HG03135 (cell line): Measurements from ENCODE around the gene PDZD7.

Experiments used
- ATAC-seq: cut with Tn5 transposase; IDR thresholded peaks from one replicate; pipeline ENCODE4 v1.9.1; 2021; ENCODE audit warnings: mild to moderate bottlenecking, moderate library complexity; ENCODE audit not compliant: unreplicated experiment

PDZD7 gene

DNA sequence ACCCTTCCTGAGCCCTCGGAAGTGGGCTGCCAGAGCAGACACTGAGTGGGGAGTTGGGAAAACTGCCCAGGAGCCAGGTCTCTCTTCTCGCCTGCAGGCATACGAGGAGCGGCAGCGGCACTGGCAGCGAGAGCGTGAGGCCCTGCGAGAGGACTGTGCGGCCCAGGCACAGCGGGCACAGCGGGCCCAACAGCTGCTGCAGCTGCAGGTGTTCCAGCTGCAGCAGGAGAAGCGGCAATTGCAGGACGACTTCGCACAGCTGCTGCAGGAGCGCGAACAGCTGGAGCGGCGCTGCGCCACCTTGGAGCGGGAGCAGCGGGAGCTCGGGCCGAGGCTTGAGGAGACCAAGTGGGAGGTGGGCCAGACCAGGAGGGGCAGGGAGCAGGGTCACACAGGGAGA, 25.6 kb downstream of the PDZD7 start:
- no peak for ATAC-seq

DNA sequence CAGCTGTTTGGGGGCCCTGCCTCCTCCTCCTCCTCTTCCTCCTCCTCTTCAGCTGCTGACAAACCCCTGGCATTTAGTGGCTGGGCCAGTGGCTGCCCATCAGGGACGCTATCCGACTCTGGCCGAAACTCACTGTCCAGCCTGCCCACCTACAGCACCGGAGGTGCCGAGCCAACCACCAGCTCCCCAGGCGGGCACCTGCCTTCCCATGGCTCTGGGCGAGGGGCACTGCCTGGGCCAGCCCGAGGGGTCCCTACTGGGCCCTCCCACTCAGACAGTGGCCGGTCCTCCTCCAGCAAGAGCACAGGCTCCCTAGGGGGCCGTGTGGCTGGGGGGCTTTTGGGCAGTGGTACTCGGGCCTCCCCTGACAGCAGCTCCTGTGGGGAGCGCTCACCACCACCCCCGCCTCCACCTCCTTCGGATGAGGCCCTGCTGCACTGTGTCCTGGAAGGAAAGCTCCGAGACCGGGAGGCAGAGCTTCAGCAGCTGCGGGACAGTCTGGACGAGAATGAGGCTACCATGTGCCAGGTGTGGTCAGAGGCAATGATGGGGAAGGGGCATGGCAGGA, 27.2 kb downstream of the PDZD7 start:
- no peak for ATAC-seq

DNA sequence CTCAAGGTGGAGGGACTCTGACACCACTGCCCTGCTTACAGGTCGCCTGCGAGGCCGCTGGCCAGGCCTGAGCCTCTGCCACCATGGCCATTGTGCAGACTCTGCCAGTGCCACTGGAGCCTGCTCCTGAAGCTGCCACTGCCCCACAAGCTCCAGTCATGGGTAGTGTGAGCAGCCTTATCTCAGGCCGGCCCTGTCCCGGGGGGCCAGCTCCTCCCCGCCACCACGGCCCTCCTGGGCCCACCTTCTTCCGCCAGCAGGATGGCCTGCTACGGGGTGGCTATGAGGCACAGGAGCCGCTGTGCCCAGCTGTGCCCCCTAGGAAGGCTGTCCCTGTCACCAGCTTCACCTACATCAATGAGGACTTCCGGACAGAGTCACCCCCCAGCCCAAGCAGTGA, 28.5 kb downstream of the PDZD7 start:
- no peak for ATAC-seq

DNA sequence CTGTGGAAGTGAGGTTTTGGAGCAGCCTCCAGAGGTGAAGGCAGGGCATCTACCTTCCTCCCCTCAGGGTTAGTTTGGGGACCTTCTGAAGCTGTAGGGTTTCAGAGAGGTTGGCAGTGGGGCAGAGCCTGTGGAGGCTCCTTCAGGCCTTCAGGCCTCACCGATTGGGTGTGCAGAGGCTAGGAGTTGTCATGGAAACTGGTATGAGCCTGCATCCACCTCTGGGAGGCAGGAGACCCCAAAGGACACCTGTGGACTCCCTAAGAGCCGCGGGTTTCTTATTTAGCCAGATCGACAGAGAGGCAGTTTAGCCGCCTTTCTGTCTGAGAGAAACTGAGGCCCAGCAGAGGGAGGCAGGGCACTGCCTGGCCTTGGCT, 29.3 kb downstream of the PDZD7 start:
- ATAC-seq: no peak

DNA sequence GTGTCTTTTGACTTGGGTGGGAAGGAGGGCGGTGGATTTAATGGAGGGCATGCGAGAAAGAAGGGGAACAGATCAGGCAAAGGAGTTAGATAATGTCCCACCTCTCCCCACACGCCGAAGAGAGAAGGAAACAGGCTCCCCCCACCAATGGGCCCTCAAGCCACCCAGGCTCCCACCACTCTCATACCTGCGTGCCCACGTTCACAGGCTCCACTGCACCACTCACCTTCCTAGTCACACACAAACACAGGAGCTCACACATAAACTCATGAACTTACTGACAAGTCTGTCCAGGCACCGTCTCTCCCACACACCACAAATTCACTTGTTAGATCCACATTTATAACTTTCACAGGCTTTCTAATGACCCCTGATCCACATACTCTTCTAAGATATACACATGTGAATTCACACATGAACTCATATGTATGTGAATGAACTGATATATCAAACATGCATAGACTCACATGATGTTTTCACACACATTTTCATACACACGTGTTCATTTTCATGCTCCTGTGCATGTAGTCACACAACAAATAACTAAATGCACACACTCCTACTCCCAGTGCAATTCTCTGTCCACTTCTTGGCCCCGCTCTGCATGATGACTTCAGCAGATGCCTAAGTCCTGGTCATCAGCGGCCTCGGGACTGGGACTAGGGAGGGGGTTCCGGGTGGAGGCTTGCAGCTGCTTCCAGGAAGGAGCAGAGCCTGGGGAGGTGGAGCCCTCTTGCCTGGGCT, 29.8 kb downstream of the PDZD7 start:
- no peak for ATAC-seq

DNA sequence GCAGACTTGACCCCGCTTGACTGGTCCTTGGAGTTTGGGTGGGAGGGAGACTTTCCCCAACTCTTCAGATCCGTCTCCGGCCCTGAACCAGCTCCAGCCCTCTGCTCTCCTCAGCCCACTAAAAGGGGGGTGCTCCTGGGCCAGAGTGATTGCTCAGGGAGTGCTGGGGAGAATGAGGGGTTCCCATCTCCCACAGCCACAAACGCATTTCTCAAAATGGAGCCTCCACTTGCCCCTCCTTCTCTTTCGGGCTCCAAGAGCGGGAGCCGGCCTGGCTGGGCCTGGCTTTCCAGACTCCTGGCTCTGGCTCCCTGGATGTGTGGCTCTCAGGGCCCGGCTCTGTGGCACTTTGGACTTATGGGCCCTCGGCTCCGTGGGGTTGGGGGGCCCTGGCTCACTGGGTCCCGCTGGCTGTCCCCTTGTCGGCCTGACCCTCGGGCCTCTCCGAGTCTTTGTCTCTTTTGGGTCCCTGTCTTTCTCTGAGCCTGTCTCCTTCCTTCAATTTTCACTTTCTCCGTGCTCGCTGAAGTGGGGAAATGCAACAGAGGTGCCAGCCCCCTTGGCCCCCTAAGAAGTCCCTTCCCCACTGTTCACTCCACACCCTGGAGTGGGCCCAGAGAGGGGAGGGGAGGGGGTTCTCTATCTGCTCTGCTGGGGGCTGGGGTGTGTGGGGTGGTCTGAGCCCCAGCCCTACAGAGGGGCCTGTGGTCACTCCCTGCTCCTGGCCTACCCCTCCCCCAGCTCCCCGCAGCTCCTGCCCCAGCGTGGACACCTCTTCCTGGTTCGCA, 30.6 kb downstream of the PDZD7 start:
- no peak for ATAC-seq

DNA sequence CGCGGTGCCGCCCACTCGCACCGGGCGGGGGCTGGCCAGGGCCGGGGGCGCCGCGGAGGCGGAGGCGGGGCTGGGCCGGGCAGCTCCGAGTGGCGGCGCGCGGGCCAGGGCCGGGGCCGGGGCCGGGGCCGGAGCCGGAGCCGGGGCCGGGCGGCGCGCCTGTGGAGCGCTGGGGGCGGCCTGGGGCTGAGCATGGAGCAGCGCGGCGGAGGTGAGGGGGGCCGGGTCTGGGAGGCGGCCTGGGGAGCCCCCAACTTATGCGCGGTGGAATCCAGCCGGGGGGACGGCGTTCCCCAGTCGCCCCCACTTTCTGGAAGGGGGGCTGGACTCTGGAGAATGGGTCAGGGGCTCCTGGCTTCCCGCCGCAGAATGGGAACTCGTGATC, 31.2 kb downstream of the PDZD7 start, which contains the start of gene LZTS2:
Gene LZTS2 (plus strand): TSS at position 67 of the 385 bp plus-strand sequence. CDS start 2,731 bp downstream, outside the sequence.
- ATAC-seq: no peak

DNA sequence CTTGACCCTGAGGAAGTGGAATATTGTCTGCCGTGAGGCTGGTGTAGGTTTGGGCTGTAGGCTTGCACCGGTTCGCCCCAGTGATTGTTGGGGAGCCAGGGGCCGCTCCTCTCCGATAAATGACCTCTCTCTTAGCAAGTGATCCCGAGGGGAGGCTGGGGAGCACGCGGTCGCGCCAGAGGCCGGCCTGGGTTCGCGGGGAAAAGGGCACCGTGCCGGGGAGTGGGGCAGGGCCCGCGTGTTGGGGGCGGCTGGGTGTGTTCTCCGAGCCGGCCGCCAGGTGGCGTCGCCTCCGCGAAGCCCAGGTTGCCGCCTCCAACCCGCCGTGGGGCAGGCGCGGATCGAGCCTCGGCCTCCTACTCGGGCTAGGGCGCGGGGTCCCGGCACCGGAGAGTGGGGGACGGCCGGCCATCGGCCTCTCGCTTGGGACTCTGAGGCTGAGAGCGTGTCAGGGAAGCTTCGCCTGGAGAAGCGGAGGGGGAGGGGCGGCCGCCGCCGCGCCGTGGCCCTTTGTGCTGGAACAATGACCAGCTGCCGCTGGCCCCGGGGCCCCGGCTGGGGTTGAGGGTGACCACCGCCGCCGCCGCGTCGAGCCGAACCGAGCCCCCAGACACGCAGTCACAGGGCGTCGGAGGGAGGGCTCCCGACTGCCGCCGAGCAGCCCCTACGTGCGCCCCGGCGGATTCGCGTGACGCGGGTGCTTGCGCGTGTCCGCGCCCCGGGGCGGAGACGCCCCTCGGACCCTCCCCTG, 31.8 kb downstream of the PDZD7 start:
- peak; percentile 47 for ATAC-seq

DNA sequence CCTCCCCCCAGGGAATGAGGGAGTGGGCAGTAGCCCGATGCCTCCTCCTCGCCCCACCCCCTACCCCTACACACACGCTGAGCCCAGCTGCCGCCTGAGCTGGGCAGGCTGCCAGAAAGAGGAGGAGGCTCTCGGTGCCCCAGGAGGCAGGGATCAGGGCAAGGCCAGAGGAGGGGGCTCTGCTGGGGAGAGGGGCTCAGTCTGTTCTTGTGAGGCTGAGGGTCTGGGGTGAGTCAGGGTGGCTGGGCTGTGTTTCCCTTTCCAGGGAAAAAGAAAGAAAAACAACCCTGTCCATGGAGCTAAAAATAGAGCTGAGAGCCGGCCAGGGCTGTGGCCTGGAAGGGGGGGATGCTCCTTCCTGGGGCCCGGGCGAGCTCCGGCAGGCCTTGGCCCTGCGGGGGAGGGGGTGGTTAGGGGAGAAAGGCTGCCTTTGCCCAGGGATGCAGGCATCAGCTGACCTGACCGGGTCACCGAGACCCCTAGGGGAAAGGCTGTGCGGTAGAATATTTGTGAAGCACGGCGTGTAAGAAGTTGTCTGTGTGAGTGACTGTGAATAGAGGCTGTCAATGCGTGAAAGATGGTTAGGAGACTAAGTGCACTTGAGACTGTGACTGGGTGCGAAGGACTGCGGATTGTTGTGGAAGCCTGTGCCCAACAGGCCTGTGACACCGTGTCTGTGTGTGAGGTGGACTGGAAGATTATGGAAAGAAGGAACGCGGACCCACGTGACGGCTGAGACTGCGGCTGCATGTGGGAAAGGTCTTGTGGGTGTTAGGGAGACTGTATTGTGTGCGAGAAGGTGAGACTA, 32.5 kb downstream of the PDZD7 start:
- ATAC-seq: no peak

DNA sequence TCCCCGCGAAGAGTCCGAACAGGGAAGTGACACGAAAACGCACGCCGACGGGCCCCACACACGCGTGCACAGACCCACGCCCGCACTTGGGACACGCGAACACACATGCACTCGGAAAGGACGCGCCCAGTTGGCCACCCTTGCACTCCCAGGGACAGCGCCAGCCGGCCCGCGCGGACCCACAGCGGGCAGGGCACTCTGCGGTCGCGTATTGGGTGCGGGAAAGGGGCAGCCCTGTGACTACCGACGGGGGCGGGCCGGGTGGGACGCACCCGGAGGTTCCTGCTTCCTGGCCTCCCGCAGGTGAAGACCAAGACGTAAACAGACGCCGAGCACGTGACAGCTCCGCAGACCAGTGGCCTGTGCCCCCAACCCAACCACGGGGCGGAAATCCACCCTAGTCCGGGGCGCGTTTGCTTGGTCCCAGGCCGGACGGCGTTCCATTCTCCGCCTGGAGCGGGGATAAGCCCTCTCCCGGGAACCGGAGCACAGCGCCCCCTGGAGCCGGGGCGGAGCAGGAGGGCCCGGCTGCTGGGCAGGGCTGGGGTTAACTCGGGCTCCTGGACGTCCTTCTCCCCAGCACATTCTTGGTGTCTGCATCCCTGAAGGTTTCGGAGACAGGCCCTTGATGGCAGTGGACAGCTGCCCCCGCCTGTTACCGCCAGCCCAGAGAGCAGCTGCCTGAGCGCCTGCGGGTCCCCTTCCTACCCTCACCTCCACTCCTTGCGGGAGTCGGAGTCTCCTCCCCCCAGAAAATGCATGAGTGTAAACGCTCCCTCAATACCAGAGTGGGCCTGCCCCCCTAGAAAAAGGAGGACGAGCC, 33.4 kb downstream of the PDZD7 start:
- peak; percentile 38 for ATAC-seq

DNA sequence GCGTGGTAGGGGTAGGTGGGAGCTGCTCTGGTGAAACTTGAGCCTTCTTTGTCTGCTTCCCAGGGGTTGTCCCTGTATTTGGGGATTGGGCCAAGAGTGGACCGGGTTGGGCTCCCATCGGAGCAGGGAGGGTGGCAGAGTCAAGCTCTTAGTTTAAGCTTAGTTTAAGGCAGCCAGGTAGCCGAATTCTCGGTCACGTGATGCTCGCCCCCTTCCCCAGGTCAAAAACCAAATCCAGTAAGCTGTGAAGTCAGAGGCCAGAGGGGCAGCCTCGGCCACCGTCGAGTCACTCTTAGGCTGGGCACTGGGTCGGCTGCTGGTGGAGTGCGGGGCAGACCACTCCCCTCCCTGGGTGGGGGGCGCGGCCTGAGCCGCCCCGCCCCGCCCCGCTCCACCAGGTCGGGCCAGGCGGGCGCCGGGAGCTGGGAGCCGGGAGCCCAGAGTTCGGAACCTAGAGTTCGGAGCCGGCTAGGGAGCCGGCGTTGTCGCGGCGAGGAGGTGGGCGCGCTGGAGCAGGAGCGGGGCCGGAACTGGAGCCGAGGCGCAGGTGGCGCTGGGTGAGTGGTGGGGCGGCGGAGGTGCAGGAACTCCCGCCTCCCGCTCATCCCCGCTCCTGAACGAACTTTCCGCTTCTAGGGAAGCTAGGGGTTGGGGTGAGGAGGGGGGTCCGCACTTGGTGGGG, 34.1 kb downstream of the PDZD7 start:
- ATAC-seq: no peak

DNA sequence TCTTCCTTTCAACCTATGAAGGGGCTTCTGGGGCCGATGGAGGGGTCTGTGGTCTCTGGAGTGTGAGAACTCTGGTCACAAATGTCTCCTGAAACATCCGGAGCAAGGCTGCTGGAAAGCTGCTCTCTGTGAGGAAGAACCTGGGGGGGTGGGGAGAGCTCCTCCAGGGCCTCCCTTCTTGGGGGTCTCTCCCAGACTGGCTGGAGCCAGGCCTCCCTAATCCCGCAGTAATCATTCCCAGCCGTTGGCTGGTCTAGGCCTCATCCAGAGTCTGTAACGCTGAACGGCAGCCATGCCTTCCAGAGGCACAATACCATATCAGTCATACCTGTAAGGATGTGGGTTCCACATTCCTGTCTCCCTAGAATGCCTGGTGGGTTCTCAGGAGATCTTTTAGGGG, 35.7 kb downstream of the PDZD7 start:
- ATAC-seq: no peak

DNA sequence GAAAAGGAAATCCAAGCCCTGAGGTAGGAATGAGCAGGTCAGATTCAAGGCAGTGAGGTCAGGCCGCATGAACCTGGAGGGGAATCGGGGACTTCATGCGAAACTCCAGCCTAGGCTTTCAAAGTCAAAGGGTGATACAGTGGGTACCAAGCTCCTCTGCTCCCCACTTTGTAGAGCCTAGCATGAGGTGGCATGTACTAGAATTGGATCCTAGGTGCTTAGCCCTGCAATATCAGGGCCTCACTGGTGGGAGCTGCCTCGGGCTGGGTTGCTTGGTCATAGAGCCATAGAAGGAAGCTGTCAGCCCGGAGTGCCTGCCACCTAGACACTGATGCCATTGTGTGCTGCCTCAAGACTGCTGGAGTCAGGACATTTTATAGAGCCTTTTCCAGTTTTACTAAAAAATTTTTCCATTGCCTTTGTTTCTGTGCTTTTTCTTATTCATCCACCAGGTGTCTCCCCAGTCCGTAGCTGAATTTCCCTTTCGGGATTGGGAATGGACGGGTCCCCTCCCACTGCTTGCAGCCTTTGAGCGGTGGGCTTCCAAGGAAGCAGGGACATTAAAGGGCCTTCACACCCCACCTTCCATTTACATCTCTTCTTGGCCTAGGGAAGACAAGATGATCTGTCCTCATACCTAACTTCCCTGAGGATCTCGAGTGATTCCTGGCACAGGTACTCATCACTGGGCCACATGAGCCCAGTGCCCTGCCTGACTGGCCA, 36.8 kb downstream of the PDZD7 start:
- no peak for ATAC-seq

DNA sequence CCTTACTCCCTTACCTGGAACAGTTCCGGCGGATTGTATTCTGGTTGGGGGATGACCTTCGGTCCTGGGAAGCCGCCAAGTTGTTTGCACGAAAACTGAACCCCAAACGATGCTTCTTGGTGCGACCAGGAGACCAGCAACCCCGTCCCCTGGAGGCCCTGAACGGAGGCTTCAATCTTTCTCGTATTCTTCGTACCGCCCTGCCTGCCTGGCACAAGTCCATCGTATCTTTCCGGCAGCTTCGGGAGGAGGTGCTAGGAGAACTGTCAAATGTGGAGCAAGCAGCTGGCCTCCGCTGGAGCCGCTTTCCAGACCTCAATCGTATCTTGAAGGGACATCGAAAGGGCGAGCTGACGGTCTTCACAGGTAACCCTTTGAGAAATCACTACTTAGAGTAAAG, 41.8 kb downstream of the PDZD7 start:
- no peak for ATAC-seq

DNA sequence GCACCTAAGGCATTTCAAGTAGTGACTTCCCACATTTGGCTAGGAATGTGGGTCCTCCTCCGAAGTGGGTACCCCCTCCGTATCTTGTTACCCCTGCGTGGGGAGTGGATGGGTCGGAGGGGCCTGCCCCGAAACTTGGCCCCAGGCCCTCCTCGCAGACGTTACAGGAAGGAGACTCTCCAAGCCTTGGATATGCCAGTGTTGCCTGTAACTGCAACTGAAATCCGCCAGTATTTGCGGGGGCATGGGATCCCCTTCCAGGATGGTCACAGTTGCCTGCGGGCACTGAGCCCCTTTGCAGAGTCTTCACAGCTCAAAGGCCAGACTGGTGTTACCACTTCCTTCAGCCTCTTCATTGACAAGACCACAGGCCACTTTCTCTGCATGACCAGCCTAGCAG, 42.8 kb downstream of the PDZD7 start:
- ATAC-seq: no peak

DNA sequence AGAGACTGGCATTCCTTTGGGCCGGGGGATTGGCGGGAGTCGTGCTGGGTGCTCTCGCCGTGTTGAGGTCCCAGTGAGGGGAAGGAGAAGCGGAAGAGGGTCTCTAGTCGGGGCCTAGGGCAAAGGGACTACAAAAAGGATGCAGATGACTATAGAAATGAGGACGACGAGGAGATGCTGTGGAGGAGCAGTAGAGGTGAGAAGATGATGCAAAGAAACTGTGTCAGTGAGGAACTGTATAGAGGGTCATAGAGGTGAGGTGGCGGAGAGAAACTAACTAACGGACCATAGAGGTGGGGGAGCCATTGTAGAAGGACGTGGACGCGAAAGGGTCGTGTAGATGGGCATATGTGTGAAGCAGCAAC, 43.3 kb downstream of the PDZD7 start:
- no peak for ATAC-seq

DNA sequence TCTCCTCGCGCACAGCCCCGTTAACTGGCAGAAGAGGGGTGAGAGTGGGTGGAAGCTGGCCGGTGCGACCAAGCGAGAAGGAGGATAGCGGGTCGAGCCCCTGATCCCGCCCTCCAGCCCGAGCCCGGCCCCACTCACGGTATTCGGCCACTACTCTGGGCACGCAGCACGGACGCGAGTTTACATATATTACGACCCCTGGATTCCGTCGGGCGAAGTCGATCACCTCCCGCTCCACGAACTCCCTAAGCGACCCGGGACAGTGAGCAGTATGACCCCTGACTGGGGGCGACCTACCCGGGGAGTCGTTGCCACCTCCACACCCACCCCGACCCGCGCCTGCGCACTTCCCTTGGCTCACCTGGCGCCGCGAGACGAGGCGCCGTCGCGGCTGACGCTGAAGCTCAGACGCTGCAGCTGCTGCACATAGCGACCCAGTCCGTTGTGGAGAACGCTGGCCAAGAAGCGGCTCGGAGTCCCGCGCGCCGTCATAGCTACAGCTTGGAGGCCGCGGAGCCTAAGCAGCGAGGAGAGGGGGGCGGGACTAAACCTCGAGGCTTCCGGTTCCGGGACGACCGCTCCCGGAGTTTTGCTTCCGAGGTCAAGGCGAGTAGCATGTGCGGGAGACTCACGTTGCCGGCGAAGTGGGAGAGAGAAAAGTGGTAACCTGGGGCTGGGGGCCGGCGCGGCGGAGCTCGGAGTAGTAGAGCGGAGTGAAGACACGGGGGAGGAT, 43.8 kb downstream of the PDZD7 start, which contains the start of the genes MRPL43 and TWNK:
Gene MRPL43 (minus strand): TSS at position 546 of the 733 bp plus-strand sequence. CDS start 54 bp downstream, at position 492.
Gene TWNK (plus strand): TSS at position 592 of the 733 bp plus-strand sequence. CDS start 668 bp downstream, outside the sequence.
- ATAC-seq: peak; percentile 75

DNA sequence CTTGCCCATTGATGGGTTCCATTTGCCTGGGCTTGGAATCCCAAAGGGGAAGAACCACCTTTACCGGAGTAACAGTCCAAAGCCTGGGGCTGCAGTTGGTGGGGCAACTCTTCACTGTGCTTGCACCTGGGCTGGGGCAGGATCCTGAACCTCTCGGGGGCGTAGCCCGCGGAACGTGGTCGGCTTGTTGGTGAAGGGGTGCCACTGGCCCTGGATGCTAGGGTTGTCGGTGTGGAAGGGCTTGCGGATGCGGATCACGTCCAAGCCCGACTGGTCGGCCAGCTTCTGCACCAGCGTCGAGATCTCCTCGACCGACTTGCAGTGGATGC, 44.3 kb downstream of the PDZD7 start:
- no peak for ATAC-seq
